Dermis blood vessel endothelial cell (primary cell): ENCODE results near the gene ANKRD63. TPM values are rescaled to one million over a fixed set of nuclear protein-coding genes. Genes with fewer than 3 reads are reported as not detected.

Source experiments
- DNase-seq: peaks from one replicate; pipeline ENCODE4 v3.0.0; 2010
- total RNA-seq: library from RNA; depleted of rRNA; stranded (reverse); fragments of >200 nt; gene quantifications from 2 replicates; pipeline ENCODE4 v1.2.3, GENCODE V29; 2014

The ANKRD63 gene
- total RNA-seq, 1 donor from 2014 or later = not detected

- DNase-seq = no peak
Observed at GRCh38 chr15:40293905-40294895, 11.3 kb upstream of the ANKRD63 start.

DNA sequence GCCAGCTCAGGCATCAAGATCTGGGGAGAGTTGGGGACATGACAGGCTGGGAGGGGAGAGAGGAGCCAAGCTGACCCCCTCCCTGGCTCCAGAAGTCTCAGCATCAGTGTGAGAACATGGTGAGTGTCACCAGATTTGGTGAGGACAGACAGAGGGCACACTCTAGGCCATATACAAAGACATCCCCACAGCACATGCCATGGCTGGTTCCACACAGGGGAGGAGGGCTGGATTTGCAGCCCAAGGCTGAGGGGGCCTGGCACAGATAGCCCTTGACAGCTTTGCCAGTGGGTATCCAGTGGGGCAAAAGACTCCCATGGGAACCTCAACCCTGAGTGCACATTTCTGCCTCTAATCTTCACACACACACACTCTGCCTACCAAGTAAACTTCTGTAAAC is 10.1 kb upstream of the ANKRD63 start:
- no peak for DNase-seq

- DNase-seq = no peak
Observed at GRCh38 chr15:40292246-40292645, 9.4 kb upstream of the ANKRD63 start.

DNA sequence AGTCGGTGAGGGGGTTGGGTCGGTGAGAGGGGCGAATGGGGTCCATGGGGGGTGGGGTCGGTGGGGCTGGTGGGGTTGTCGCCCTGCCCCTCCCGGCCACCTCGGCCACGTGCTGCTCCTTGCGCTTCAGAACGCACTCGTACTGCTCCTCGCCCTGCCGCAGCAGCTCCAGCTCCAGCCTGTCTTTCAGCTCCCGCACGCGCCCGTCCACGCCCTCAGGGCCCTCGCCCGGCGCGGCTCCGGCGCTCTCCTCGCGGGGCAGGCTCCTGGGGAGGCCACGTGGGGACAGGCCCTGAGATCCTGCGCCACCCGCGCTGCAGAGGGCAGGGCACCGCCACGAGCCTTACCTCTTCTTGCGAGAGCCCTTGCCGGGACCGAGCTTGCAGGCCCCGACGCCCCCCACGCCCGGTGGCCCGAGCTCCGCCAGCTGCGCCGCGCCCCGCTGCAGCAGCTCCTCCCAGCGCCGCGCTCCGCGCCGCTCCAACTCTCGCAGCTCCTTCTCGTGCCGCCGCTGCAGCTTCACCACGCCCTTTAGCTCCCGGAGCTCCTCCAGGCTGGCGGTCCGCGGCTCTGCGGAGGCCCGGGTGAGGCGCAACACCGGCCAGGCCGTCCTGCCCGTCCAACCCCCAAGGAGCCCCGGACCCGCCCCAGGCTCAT is 8.2 kb upstream of the ANKRD63 start:
- peak; percentile 65 for DNase-seq

GRCh38 chr15:40290545-40290917 is 7.7 kb upstream of the ANKRD63 start:
- DNase-seq = no peak

- no peak for DNase-seq
Observed at GRCh38 chr15:40289140-40289775, 6.4 kb upstream of the ANKRD63 start.

GRCh38 chr15:40287968-40288367 is 5.1 kb upstream of the ANKRD63 start:
- no peak for DNase-seq

DNA sequence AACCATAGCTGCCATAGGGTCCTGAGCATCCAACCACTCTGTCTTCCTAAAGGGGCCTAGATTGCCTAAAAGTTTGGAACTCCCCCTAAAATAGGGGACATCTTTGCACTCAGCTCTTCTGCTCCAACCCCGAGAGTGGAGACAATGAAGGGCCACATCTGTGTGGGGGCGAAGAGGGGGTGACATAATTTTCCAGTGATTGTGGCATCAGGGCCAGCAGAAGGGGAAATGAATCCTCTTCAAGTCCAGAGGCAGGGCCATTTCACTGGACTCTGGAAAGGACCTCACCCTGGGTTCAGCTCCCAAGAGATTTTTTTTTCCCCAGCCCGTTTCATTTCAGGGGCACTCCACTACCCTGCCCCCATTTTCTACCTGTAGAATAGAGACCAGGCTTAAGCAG is 4.6 kb upstream of the ANKRD63 start:
- no peak for DNase-seq

GRCh38 chr15:40286794-40287193 is 3.9 kb upstream of the ANKRD63 start:
- DNase-seq = no peak

GRCh38 chr15:40286061-40286532 is 3.2 kb upstream of the ANKRD63 start:
- DNase-seq = no peak

DNA sequence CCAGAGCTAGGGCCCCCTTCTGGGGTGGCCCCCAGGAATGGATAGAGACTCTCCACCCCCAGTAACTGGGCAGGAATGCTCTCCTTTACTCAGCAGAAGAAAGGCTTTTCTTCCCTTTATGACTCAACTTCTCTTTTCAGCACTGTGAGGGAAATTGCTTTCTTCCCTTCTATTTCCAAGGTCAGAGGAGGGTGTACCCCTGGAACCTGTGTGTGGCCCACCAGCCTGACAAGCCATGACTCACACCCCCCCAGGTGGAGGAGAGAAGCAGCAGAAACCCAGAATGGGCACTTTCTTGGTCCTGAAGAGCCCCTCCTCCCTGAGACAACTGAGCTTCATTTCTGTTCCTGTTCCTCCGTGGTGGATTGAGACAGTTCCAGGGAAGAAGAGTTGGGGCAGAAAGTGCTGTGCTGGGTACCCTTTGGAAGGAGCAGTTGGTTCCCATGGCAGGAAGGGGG is 2.7 kb upstream of the ANKRD63 start:
- no peak for DNase-seq

GRCh38 chr15:40285151-40285550 is 2.3 kb upstream of the ANKRD63 start:
- DNase-seq = no peak

- no peak for DNase-seq
Observed at GRCh38 chr15:40283615-40284300, 894 bp upstream of the ANKRD63 start.

GRCh38 chr15:40282147-40282868 is 556 bp downstream of the ANKRD63 start:
- DNase-seq = peak; percentile 48

DNA sequence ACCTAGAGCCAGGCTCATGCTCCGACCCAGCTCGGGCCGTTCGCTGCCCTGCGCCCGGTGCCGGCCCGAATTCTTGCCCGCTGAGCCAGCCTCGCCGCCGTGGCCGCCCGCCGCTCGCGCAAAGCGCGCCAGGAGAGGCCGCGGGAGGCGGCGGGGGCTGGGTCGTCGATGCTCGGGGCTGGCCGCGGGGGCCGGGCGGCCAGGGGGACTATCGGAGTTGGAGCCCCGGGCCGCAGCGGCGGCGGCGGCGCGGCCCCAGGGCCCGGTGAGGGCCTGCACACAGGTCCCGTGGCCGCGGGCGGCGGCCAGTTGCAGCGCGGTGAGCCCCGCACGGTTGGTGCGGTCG is 1.1 kb downstream of the ANKRD63 start:
- no peak for DNase-seq

GRCh38 chr15:40281057-40281800 is 1.6 kb downstream of the ANKRD63 start:
- DNase-seq = no peak

GRCh38 chr15:40280260-40281056 is 2.4 kb downstream of the ANKRD63 start:
- DNase-seq = no peak

GRCh38 chr15:40279437-40280141 is 3.3 kb downstream of the ANKRD63 start:
- peak; percentile 77 for DNase-seq

GRCh38 chr15:40278026-40278425 is 4.8 kb downstream of the ANKRD63 start:
- DNase-seq = no peak

- no peak for DNase-seq
Observed at GRCh38 chr15:40277471-40277870, 5.4 kb downstream of the ANKRD63 start.
